ENCODE results near the gene CACFD1. TPM values are rescaled to one million over a fixed set of nuclear protein-coding genes. Genes with fewer than 3 reads are reported as not detected.

CACFD1 gene
- total and polyA plus RNA-seq, 2 experiments from 2014 or later = 61.7 to 64.0 TPM

GRCh38 chr9:133460405-133461175 is 812 bp downstream of the CACFD1 start:
- Histone ChIP-seq H3K4me3 (peak overlapping the region; percentile 52), H3K4me1 (ENCODE audit: low read depth) (no peaks in the 10 kb centered on the region), H3K27me3 (no peaks in the 10 kb centered on the region), H3K9me3 (ENCODE audit: low read depth) (no peaks in the 10 kb centered on the region), H3K27ac (peak overlapping the region; percentile 90), H3K36me3 (no peaks in the 10 kb centered on the region)
- TF ChIP-seq, protein P1, sequence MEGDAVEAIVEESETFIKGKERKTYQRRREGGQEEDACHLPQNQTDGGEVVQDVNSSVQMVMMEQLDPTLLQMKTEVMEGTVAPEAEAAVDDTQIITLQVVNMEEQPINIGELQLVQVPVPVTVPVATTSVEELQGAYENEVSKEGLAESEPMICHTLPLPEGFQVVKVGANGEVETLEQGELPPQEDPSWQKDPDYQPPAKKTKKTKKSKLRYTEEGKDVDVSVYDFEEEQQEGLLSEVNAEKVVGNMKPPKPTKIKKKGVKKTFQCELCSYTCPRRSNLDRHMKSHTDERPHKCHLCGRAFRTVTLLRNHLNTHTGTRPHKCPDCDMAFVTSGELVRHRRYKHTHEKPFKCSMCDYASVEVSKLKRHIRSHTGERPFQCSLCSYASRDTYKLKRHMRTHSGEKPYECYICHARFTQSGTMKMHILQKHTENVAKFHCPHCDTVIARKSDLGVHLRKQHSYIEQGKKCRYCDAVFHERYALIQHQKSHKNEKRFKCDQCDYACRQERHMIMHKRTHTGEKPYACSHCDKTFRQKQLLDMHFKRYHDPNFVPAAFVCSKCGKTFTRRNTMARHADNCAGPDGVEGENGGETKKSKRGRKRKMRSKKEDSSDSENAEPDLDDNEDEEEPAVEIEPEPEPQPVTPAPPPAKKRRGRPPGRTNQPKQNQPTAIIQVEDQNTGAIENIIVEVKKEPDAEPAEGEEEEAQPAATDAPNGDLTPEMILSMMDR (IDR thresholded peaks at IDR 0.05; ENCODE audit: low read depth, low read length) = no peak
- peak; percentile 43 to 69 for DNase-seq (ENCODE audit: low read depth in 1 of 2, low spot score in 1 of 2)

- Histone ChIP-seq H3K9me3 (ENCODE audit: low read depth) (no peaks in the 10 kb centered on the region), H3K36me3 (no peaks in the 10 kb centered on the region), H3K4me3 (no peak overlapping the region), H3K27me3 (no peaks in the 10 kb centered on the region), H3K4me1 (ENCODE audit: low read depth) (no peaks in the 10 kb centered on the region), H3K27ac (no peak overlapping the region)
- no peak for DNase-seq (ENCODE audit: low read depth in 1 of 2, low spot score in 1 of 2)
- TF ChIP-seq, protein P1 (IDR thresholded peaks at IDR 0.05; ENCODE audit: low read depth, low read length) = no peak
Observed at GRCh38 chr9:133461975-133462374, 2.2 kb downstream of the CACFD1 start.

- DNase-seq (ENCODE audit: low read depth in 1 of 2, low spot score in 1 of 2) = no peak
- Histone ChIP-seq H3K27me3 (no peaks in the 10 kb centered on the region), H3K9me3 (ENCODE audit: low read depth) (no peaks in the 10 kb centered on the region), H3K27ac (no peak overlapping the region), H3K4me3 (no peak overlapping the region), H3K36me3 (no peaks in the 10 kb centered on the region), H3K4me1 (ENCODE audit: low read depth) (no peaks in the 10 kb centered on the region)
- TF ChIP-seq, protein P1 (IDR thresholded peaks at IDR 0.05; ENCODE audit: low read depth, low read length) = no peak
Observed at GRCh38 chr9:133463234-133463863, 3.6 kb downstream of the CACFD1 start.

- DNase-seq (ENCODE audit: low read depth in 1 of 2, low spot score in 1 of 2) = peak in 1 of 2 donors; percentile 46
- TF ChIP-seq, protein P1 (IDR thresholded peaks at IDR 0.05; ENCODE audit: low read depth, low read length) = no peak
- H3K4me1 ChIP-seq (ENCODE audit: low read depth) = no peaks in the 10 kb centered on the region
Observed at GRCh38 chr9:133463864-133464615, 4.3 kb downstream of the CACFD1 start.

GRCh38 chr9:133464638-133465037 is 4.9 kb downstream of the CACFD1 start:
- no peak overlapping the region for H3K27ac ChIP-seq
- no peaks in the 10 kb centered on the region for H3K4me1 ChIP-seq (ENCODE audit: low read depth)
- peaks cover 3% of the 10 kb centered on the region for H3K36me3 ChIP-seq
- no peak for DNase-seq (ENCODE audit: low read depth in 1 of 2, low spot score in 1 of 2)
- H3K9me3 ChIP-seq (ENCODE audit: low read depth) = no peaks in the 10 kb centered on the region
- no peaks in the 10 kb centered on the region for H3K27me3 ChIP-seq
- TF ChIP-seq, protein P1 (IDR thresholded peaks at IDR 0.05; ENCODE audit: low read depth, low read length) = no peak
- H3K4me3 ChIP-seq = no peak overlapping the region

More at GRCh38 chr9:133463864-133464615, 4.3 kb downstream of the CACFD1 start:
- Histone ChIP-seq H3K27ac (no peak overlapping the region), H3K27me3 (no peaks in the 10 kb centered on the region), H3K9me3 (ENCODE audit: low read depth) (no peaks in the 10 kb centered on the region), H3K4me3 (no peak overlapping the region), H3K36me3 (peaks cover 3% of the 10 kb centered on the region)

All from cardiac muscle cell (in vitro differentiated cells and primary cell).